Transverse colon (tissue), 4 donors: ENCODE measurements around the gene SEC24C. TPM values are rescaled to one million over a fixed set of nuclear protein-coding genes. Genes with fewer than 3 reads are reported as not detected.

Experiments used
- DNase-seq: peaks from one replicate; pipeline ENCODE4 v3.0.0-alpha.2; 2019
- H3K27ac ChIP-seq, 4 donors: fragments of 200-600 bp; sonication (generic); 2 replicates each; pipeline ENCODE4 v1.5.1; 2016 to 2018; ENCODE audit warnings: inconsistent platforms in 4 of 4
- H3K27me3 ChIP-seq: fragments of 200-600 bp; sonication (generic); 2 replicates; pipeline ENCODE4 v1.5.1; 2017; ENCODE audit warnings: inconsistent platforms
- H3K36me3 ChIP-seq, 4 donors: fragments of 200-600 bp; sonication (generic); 2 replicates each; pipeline ENCODE4 v1.5.1; 2017 to 2019; ENCODE audit warnings: inconsistent platforms in 4 of 4
- H3K4me1 ChIP-seq, 4 donors: fragments of 200-600 bp; sonication (generic); 2 replicates each; pipeline ENCODE4 v1.5.1; 2017 to 2020; ENCODE audit warnings: inconsistent platforms in 4 of 4
- H3K4me3 ChIP-seq, 4 donors: fragments of 200-600 bp; sonication (generic); 1 replicate in 1 of 4; 2 replicates in 3 of 4; pipeline versions ENCODE4 v1.5.1 to v1.6.1; 2017 to 2019; ENCODE audit warnings: inconsistent platforms in 4 of 4
- H3K9me3 ChIP-seq, 2 donors: fragments of 200-600 bp; sonication (generic); 2 replicates each; pipeline ENCODE4 v1.5.1; 2017 to 2019; ENCODE audit warnings: inconsistent platforms in 2 of 2
- CTCF ChIP-seq, 5 experiments: fragments of 200-600 bp in 3 of 5; fragments of 450-650 bp in 2 of 5; sonication (generic) in 3 of 5; IDR thresholded peaks; 1 replicate in 2 of 5; 2 replicates in 3 of 5; pipeline ENCODE4 v1.5.1; 2016 to 2017; ENCODE audit warnings: antibody characterized with exemption in 5 of 5, inconsistent platforms in 3 of 5, mild to moderate bottlenecking in 2 of 5, moderate library complexity in 1 of 5
- EP300 ChIP-seq: sonication (generic); formaldehyde crosslinking; IDR thresholded peaks from one replicate; pipeline ENCODE4 v1.6.1; 2017; ENCODE audit warnings: antibody characterized with exemption, low read depth
- POLR2A ChIP-seq: fragments of 450-650 bp; IDR thresholded peaks from one replicate; pipeline ENCODE4 v1.6.1; 2016; ENCODE audit warnings: antibody characterized with exemption, mild to moderate bottlenecking, moderate library complexity
- POLR2AphosphoS5 ChIP-seq, 3 donors: sonication (generic); formaldehyde crosslinking; IDR thresholded peaks; one replicate each; pipeline ENCODE4 v1.6.1; 2016; ENCODE audit warnings: antibody characterized with exemption in 3 of 3
- WGBS, 2 donors: methylation state at CpG; one replicate each; pipeline ENCODE4 v1.1.5; 2018; ENCODE audit warnings: low coverage in 1 of 2; 5-methylcytosine and 5-hydroxymethylcytosine counted together
- in situ Hi-C, 4 donors: fragments of 200-750 bp; cut with MboI; loops; one replicate each; pipeline versions ENCODE4 v1.15.0 to v1.15.1; 2017; ENCODE audit warnings: low sequenced_read_pairs in 3 of 4, low pct_ligation_motif_present in 1 of 4, low pct_unique_long_range_greater_than_20kb in 1 of 4
- intact Hi-C: fragments of 100-400 bp; cut with DNase I; formaldehyde crosslinking; loops from one replicate; pipeline ENCODE4 v1.15.1; 2023; ENCODE audit warnings: low total_unique reads
- total RNA-seq, 4 donors: library from RNA; depleted of rRNA; stranded (reverse); fragments of >200 nt; gene quantifications; one replicate each; pipeline ENCODE4 v1.1.0, GENCODE V29; 2016

SEC24C gene
- total RNA-seq, 4 donors from 2014 or later, result 46.7 to 104 (median 80.2) TPM

DNA sequence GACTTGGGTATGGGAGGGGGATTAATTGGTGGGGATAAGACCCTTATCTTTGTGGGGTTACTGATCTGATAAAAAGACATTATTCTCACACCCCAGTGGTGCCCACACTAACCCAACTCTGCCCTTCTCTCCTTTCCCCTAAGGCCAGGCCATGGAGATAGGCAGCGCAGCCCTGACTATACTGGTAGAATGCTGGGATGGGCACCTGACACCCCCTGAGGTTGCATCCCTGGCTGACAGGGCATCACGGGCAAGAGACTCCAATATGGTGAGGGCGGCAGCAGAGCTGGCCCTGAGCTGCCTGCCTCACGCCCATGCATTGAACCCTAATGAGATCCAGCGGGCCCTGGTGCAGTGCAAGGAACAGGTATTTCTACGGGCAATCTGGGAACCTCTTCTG is 53.9 kb downstream of the SEC24C start:
- H3K36me3 ChIP-seq, result peaks cover 0 to 57% (median 28%) of the 10 kb centered on the region in 4 donors

DNA sequence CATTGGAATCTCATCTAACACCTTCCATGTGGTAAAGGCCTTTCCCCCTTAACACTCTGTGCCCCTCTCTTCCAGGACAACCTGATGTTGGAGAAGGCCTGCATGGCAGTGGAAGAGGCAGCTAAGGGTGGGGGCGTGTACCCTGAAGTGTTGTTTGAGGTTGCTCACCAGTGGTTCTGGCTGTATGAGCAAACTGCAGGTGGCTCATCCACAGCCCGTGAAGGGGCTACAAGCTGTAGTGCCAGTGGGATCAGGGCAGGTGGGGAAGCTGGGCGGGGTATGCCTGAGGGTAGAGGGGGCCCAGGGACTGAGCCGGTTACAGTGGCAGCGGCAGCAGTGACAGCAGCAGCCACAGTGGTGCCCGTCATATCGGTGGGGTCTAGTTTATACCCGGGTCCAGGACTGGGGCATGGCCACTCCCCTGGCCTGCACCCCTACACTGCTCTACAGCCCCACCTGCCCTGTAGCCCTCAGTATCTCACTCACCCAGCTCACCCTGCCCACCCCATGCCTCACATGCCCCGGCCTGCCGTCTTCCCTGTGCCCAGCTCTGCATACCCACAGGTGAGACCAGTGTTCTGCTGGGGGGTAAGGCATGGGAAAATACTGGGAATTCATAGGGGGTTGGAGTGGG is 54.9 kb downstream of the SEC24C start:
- Histone ChIP-seq H3K27ac (no peak overlapping the region), H3K27me3 (no peaks in the 10 kb centered on the region), H3K9me3 (no peaks in the 10 kb centered on the region), H3K4me3 (no peak overlapping the region), H3K36me3 (peaks cover 0 to 57% (median 23%) of the 10 kb centered on the region in 4 donors), H3K4me1 (no peaks in the 10 kb centered on the region)
- intact Hi-C loops (no loop called here), in situ Hi-C loops (no loop called here)
- WGBS, 2 donors, result 86% methylated on average over 10 of the region's 10 CpGs; no CpG with 5 or more reads in 1 of the 2 donors
- no peak for DNase-seq
- TF ChIP-seq CTCF (IDR thresholded peaks at IDR 0.05), result no peak
- TF ChIP-seq POLR2A, result no peak

More for the DNA sequence above, 53.9 kb downstream of the SEC24C start:
- DNase-seq, result no peak
- 93 to 100% methylated on average over 1 to 6 of the region's 6 CpGs for WGBS, 2 donors
- intact Hi-C loops, result no loop called here
- H3K9me3 ChIP-seq, result no peaks in the 10 kb centered on the region
- in situ Hi-C loops, result no loop called here
- no peaks in the 10 kb centered on the region for H3K27me3 ChIP-seq
- no peaks in the 10 kb centered on the region for H3K4me1 ChIP-seq
- no peak overlapping the region for H3K4me3 ChIP-seq
- peak in 1 of 3 donors; percentile 11 for TF ChIP-seq POLR2AphosphoS5 (IDR thresholded peaks at IDR 0.05)
- TF ChIP-seq EP300, result no peak
- no peak overlapping the region for H3K27ac ChIP-seq

DNA sequence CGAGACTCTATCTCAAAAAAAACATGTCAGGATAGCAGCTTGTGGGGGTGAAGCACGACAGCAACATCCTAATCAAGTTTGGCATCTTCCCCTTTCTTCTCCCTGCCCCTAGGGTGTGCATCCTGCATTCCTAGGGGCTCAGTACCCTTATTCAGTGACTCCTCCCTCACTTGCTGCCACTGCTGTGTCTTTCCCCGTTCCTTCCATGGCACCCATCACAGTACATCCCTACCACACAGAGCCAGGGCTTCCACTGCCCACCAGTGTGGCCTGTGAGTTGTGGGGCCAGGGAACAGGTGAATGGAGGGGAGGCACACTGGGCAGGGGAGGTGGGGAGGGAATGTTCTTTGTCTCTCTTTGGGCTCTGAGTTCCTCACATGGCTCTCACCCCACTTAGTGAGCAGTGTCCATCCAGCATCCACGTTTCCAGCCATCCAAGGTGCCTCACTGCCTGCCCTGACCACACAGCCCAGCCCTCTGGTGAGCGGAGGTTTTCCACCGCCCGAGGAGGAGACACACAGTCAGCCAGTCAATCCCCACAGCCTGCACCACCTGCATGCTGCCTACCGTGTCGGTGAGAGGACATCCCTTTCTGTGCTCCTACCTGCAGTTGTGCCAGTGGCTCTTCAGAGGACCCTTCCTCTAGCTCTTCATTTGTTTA is 55.9 kb downstream of the SEC24C start:
- Histone ChIP-seq H3K4me1 (no peaks in the 10 kb centered on the region), H3K4me3 (no peak overlapping the region), H3K36me3 (peaks cover 0 to 57% (median 22%) of the 10 kb centered on the region in 4 donors), H3K27ac (no peak overlapping the region), H3K9me3 (no peaks in the 10 kb centered on the region), H3K27me3 (no peaks in the 10 kb centered on the region)
- in situ Hi-C loops, result no loop called here
- intact Hi-C loops, result no loop called here
- WGBS, 2 donors, result 60 to 82% methylated on average over 1 to 9 of the region's 9 CpGs
- DNase-seq, result no peak
- TF ChIP-seq POLR2AphosphoS5 (IDR thresholded peaks at IDR 0.05) (peak in 1 of 3 donors; percentile 3), POLR2A (no peak)

DNA sequence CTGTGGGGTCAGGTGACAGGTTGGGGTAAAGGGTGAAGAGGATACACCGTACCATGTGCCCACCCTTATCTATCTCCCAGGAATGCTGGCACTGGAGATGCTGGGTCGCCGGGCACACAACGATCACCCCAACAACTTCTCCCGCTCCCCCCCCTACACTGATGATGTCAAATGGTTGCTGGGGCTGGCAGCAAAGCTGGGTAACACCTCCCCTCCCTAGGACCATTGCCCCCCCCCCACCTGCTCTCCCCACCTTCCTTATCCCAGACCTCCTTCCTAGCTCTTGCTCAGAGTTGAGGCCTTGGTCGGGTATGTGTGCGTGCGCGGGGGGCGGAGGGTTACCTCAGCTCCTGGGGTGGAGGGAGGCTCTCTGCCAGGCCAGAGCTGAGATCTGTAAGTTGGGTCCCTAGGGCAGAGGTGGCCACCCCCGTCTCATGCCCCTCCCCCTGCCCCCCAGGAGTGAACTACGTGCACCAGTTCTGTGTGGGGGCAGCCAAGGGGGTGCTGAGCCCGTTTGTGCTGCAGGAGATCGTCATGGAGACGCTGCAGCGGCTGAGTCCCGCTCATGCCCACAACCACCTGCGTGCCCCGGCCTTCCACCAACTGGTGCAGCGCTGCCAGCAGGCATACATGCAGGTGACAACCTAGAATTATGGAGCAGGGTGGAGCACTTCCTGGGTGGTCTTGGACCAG is 56.5 kb downstream of the SEC24C start:
- DNase-seq, result no peak
- Histone ChIP-seq H3K9me3 (no peaks in the 10 kb centered on the region), H3K4me1 (no peaks in the 10 kb centered on the region), H3K4me3 (no peak overlapping the region), H3K27ac (no peak overlapping the region), H3K36me3 (peaks cover 0 to 55% (median 21%) of the 10 kb centered on the region in 4 donors), H3K27me3 (no peaks in the 10 kb centered on the region)
- TF ChIP-seq POLR2AphosphoS5 (IDR thresholded peaks at IDR 0.05) (no peak), EP300 (no peak), CTCF (IDR thresholded peaks at IDR 0.05) (no peak), POLR2A (no peak)
- 93 to 95% methylated on average over 4 to 19 of the region's 20 CpGs for WGBS, 2 donors
- in situ Hi-C loops (no loop called here), intact Hi-C loops (no loop called here)

- H3K27ac ChIP-seq, result no peak overlapping the region
- no peak for DNase-seq
- 94% methylated on average over 13 of the region's 13 CpGs; no CpG with 5 or more reads in 1 of the 2 donors for WGBS, 2 donors
- no peaks in the 10 kb centered on the region for H3K27me3 ChIP-seq
- no peaks in the 10 kb centered on the region for H3K9me3 ChIP-seq
- H3K36me3 ChIP-seq, result peaks cover 0 to 56% (median 23%) of the 10 kb centered on the region in 4 donors
- intact Hi-C loops (no loop called here), in situ Hi-C loops (no loop called here)
- no peaks in the 10 kb centered on the region for H3K4me1 ChIP-seq
- peak in 1 of 3 donors; percentile 15 for TF ChIP-seq POLR2AphosphoS5 (IDR thresholded peaks at IDR 0.05)
- TF ChIP-seq CTCF (IDR thresholded peaks at IDR 0.05), result no peak
- no peak overlapping the region for H3K4me3 ChIP-seq
Measured at GRCh38 chr10:73801253-73801590, 57.0 kb downstream of the SEC24C start.
